ENCODE results near the gene PRR20G.

GRCh38 chr3:127262533-127262932 lies 25.3 kb downstream of the PRR20G start:
- TF ChIP-seq POLR2A (IDR thresholded peaks at IDR 0.05) (no peak), CTCF (IDR thresholded peaks at IDR 0.05) (no peak)

All from vagina (tissue), 2 donors.